Neural cell (in vitro differentiated cells): Measurements from ENCODE around the gene STK36.

Experiments
- EP300 ChIP-seq: fragments of 450-650 bp; conservative IDR thresholded peaks from 2 replicates; pipeline ENCODE4 v1.6.1; 2014; ENCODE audit warnings: antibody characterized with exemption, mild to moderate bottlenecking, moderate library complexity; ENCODE audit not compliant: poor library complexity, severe bottlenecking
- TF ChIP-seq, protein P1 (sequence below): fragments of 450-650 bp; IDR thresholded peaks from 2 replicates; pipeline ENCODE4 v1.5.1; 2014; ENCODE audit warnings: antibody characterized with exemption, mild to moderate bottlenecking, moderate library complexity; ENCODE audit not compliant: poor library complexity, severe bottlenecking

DNA sequence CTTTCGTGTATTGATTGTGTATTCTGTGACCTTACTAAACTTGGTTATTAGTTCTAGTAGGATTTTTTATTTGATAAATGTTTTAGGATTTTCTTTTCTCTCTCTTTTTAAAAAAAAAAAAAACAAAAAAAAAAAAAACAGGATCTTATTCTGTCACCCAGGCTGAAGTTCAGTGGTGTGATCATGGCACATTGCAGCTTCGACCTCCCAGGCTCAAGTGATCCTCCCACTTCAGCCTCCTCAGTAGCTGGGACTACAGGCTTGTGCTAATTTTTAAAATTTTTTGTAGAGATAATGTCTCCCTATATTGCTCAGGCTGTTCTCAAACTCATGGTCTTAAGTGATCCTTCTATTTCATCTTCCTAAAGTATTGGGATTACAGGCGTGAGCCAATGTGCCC, 57.8 kb downstream of the STK36 start:
- TF ChIP-seq, protein P1, sequence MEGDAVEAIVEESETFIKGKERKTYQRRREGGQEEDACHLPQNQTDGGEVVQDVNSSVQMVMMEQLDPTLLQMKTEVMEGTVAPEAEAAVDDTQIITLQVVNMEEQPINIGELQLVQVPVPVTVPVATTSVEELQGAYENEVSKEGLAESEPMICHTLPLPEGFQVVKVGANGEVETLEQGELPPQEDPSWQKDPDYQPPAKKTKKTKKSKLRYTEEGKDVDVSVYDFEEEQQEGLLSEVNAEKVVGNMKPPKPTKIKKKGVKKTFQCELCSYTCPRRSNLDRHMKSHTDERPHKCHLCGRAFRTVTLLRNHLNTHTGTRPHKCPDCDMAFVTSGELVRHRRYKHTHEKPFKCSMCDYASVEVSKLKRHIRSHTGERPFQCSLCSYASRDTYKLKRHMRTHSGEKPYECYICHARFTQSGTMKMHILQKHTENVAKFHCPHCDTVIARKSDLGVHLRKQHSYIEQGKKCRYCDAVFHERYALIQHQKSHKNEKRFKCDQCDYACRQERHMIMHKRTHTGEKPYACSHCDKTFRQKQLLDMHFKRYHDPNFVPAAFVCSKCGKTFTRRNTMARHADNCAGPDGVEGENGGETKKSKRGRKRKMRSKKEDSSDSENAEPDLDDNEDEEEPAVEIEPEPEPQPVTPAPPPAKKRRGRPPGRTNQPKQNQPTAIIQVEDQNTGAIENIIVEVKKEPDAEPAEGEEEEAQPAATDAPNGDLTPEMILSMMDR, result no peak
- TF ChIP-seq EP300, result no peak
